ENCODE data around the gene NOTO.

Gene NOTO

GRCh38 chr2:73205611-73206010 is 3.2 kb downstream of the NOTO start:
- no peak for TF ChIP-seq CTCF (IDR thresholded peaks at IDR 0.05; ENCODE audit: control insufficient read depth, extremely low read depth, insufficient read depth)
- H3K4me3 ChIP-seq (ENCODE audit: low read depth, low read length): no peak overlapping the region
- DNase-seq (ENCODE audit: low read depth): no peak

GRCh38 chr2:73208258-73208657 is 5.9 kb downstream of the NOTO start:
- no peak for DNase-seq (ENCODE audit: low read depth)
- no peak for TF ChIP-seq CTCF (IDR thresholded peaks at IDR 0.05; ENCODE audit: control insufficient read depth, extremely low read depth, insufficient read depth)

GRCh38 chr2:73210019-73210418 is 7.6 kb downstream of the NOTO start:
- no peak overlapping the region for H3K4me3 ChIP-seq (ENCODE audit: low read depth, low read length)
- no peak for TF ChIP-seq CTCF (IDR thresholded peaks at IDR 0.05; ENCODE audit: control insufficient read depth, extremely low read depth, insufficient read depth)
- DNase-seq (ENCODE audit: low read depth): no peak

More at GRCh38 chr2:73208258-73208657, 5.9 kb downstream of the NOTO start:
- H3K4me3 ChIP-seq (ENCODE audit: low read depth, low read length): no peak overlapping the region

GRCh38 chr2:73210696-73211095 is 8.3 kb downstream of the NOTO start:
- no peak overlapping the region for H3K4me3 ChIP-seq (ENCODE audit: low read depth, low read length)
- no peak for TF ChIP-seq CTCF (IDR thresholded peaks at IDR 0.05; ENCODE audit: control insufficient read depth, extremely low read depth, insufficient read depth)
- no peak for DNase-seq (ENCODE audit: low read depth)

GRCh38 chr2:73212098-73212447 is 9.7 kb downstream of the NOTO start:
- no peak for TF ChIP-seq CTCF (IDR thresholded peaks at IDR 0.05; ENCODE audit: control insufficient read depth, extremely low read depth, insufficient read depth)
- H3K4me3 ChIP-seq (ENCODE audit: low read depth, low read length): no peak overlapping the region

GRCh38 chr2:73212448-73213176 is 10.2 kb downstream of the NOTO start:
- H3K4me3 ChIP-seq (ENCODE audit: low read depth, low read length): no peak overlapping the region
- TF ChIP-seq CTCF (IDR thresholded peaks at IDR 0.05; ENCODE audit: control insufficient read depth, extremely low read depth, insufficient read depth): peak; percentile 61
- peak; percentile 7 for DNase-seq (ENCODE audit: low read depth)

More at GRCh38 chr2:73212098-73212447, 9.7 kb downstream of the NOTO start:
- no peak for DNase-seq (ENCODE audit: low read depth)

Measured in LNCaP clone FGC (cell line).